Hepatocyte (in vitro differentiated cells): ENCODE data around the gene SLAIN1.

ENCODE experiments used
- CTCF ChIP-seq: fragments of 200-600 bp; sonication (generic); IDR thresholded peaks from 2 replicates; pipeline ENCODE4 v1.5.1; 2016; ENCODE audit warnings: antibody characterized with exemption, mild to moderate bottlenecking; ENCODE audit not compliant: poor library complexity
- EZH2phosphoT487 ChIP-seq: fragments of 200-600 bp; sonication (generic); IDR thresholded peaks from one replicate; pipeline ENCODE4 v1.6.1; 2018; ENCODE audit warnings: antibody characterized with exemption, mild to moderate bottlenecking, low read depth, moderate library complexity; ENCODE audit not compliant: unreplicated experiment, severe bottlenecking

GRCh38 chr13:77719128-77719527 lies 21.6 kb downstream of the SLAIN1 start:
- TF ChIP-seq CTCF (no peak), EZH2phosphoT487 (no peak)
